ENCODE results near the gene CORIN.

Gene CORIN

GRCh38 chr4:47719576-47719975, 118.3 kb downstream of the CORIN start:
- no peak for DNase-seq (ENCODE audit: extremely low spot score)
- CTCF ChIA-PET, result interaction anchor here (1.1 to 1.3 kb wide), 2 partner anchors 14 to 22 kb away, joined by 3 read pairs; no protein-coding TSS in a partner anchor
- TF ChIP-seq, protein P1, sequence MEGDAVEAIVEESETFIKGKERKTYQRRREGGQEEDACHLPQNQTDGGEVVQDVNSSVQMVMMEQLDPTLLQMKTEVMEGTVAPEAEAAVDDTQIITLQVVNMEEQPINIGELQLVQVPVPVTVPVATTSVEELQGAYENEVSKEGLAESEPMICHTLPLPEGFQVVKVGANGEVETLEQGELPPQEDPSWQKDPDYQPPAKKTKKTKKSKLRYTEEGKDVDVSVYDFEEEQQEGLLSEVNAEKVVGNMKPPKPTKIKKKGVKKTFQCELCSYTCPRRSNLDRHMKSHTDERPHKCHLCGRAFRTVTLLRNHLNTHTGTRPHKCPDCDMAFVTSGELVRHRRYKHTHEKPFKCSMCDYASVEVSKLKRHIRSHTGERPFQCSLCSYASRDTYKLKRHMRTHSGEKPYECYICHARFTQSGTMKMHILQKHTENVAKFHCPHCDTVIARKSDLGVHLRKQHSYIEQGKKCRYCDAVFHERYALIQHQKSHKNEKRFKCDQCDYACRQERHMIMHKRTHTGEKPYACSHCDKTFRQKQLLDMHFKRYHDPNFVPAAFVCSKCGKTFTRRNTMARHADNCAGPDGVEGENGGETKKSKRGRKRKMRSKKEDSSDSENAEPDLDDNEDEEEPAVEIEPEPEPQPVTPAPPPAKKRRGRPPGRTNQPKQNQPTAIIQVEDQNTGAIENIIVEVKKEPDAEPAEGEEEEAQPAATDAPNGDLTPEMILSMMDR (IDR thresholded peaks at IDR 0.05; ENCODE audit: control extremely low read depth, extremely low read depth, low read depth, missing control alignments), result no peak
- POLR2A ChIA-PET, result no interaction called here

GRCh38 chr4:47718696-47719095, 119.2 kb downstream of the CORIN start:
- CTCF ChIA-PET, result interaction anchor here (1.1 to 1.3 kb wide), 3 partner anchors 11 to 21 kb away, joined by 3 to 4 read pairs (median 3); no protein-coding TSS in a partner anchor
- POLR2A ChIA-PET, result no interaction called here
- no peak for DNase-seq (ENCODE audit: extremely low spot score)
- TF ChIP-seq, protein P1 (IDR thresholded peaks at IDR 0.05; ENCODE audit: control extremely low read depth, extremely low read depth, low read depth, missing control alignments), result no peak

DNA sequence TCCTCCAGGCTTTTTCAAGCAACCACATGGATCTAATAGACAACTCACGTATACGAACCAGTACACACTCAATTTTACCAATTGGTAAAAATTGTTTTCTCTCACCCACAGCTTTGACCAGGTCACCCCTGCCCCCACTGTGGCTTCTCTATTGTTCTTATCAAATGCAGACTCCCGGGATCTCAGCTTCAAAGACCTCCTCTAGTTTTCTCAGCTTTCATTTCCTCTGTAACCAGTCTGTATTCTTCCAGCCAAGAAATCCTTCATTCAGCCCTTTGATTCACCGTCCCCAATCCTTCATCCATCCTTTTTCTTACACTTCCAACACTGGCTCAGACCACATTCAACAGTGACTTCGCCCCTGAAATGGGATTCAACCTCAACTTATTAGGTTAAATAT, 120.7 kb downstream of the CORIN start:
- ChIA-PET CTCF (interaction anchor here (1.0 to 4.5 kb wide), 2 partner anchors 11 kb away, joined by 3 to 15 read pairs; no protein-coding TSS in a partner anchor), POLR2A (no interaction called here)
- TF ChIP-seq, protein P1 (IDR thresholded peaks at IDR 0.05; ENCODE audit: control extremely low read depth, extremely low read depth, low read depth, missing control alignments), result no peak
- no peak for DNase-seq (ENCODE audit: extremely low spot score)

GRCh38 chr4:47715716-47716416, 122.0 kb downstream of the CORIN start:
- TF ChIP-seq, protein P1 (IDR thresholded peaks at IDR 0.05; ENCODE audit: control extremely low read depth, extremely low read depth, low read depth, missing control alignments), result no peak
- DNase-seq (ENCODE audit: extremely low spot score), result no peak
- CTCF ChIA-PET, result interaction anchor here (0.9 to 4.5 kb wide), 3 partner anchors 10 to 124 kb away, joined by 3 to 15 read pairs (median 3); no protein-coding TSS in a partner anchor
- POLR2A ChIA-PET, result no interaction called here

- DNase-seq (ENCODE audit: extremely low spot score), result no peak
- ChIA-PET CTCF (interaction anchor here (1.3 to 4.5 kb wide), 3 partner anchors 9 to 220 kb away, joined by 4 to 15 read pairs (median 5); no protein-coding TSS in a partner anchor), POLR2A (no interaction called here)
- TF ChIP-seq, protein P1 (IDR thresholded peaks at IDR 0.05; ENCODE audit: control extremely low read depth, extremely low read depth, low read depth, missing control alignments), result no peak
Measured at GRCh38 chr4:47714269-47714668, 123.6 kb downstream of the CORIN start.

- ChIA-PET CTCF (interaction anchor here (2.0 to 4.5 kb wide), 2 partner anchors 8 to 221 kb away, joined by 5 to 15 read pairs; no protein-coding TSS in a partner anchor), POLR2A (no interaction called here)
- no peak for DNase-seq (ENCODE audit: extremely low spot score)
- TF ChIP-seq, protein P1 (IDR thresholded peaks at IDR 0.05; ENCODE audit: control extremely low read depth, extremely low read depth, low read depth, missing control alignments), result no peak
Measured at GRCh38 chr4:47713129-47713834, 124.6 kb downstream of the CORIN start.
